Stimulated activated CD8-positive, alpha-beta memory T cell treated with anti-CD3 and anti-CD28 coated beads, Interleukin-2, amount 100 ng/mL, for 1 hour (primary cell): ENCODE results near the gene ECE1.
"Not testable (repeated sequence)": the region's sequence is repeated elsewhere in the genome, so short reads cannot be mapped to it uniquely, and the experiment has no call there.

ENCODE experiments used
- DNase-seq, 2 donors: peaks; one replicate each; pipeline ENCODE4 v3.0.0-alpha.2; 2020; ENCODE audit warnings: low read depth in 2 of 2

Gene ECE1

DNA sequence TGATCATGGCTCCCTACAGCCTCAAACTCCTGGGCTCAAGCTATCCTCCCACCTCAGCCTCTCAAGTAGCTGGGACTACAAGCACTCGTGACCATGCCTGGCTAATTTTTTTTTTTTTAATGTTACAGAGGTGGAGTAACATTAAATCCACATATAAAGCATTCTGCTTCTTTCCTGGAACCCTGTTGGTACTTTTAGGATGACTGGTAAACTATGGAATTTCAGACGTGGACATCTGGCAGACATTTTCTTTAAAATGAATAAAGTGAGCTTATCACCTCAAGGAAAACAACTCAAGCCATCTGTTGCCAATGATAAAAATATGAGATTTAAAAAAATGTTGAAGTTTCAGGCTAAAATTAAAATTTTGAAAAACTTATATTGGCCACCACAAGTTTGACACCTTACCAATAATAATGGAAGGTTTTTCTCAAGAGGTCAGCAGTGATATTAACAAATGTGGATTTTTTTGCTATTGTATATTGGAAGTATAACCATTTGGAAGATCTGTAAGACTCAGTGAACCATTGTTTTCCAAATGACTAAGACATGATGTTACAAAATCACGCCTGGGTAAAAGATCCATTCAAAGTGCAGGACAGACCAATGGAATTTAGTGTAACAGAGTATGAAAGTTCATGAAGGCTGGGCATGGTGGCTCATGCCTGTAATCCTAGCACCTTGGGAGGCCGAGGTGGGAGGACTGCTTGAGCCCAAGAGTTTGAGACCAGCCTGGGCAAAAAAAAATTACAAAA lies 60.8 kb downstream of the ECE1 start:
- DNase-seq, result no peak

- DNase-seq, result not testable (repeated sequence)
These were observed 62.0 kb downstream of the ECE1 start for GRCh38 chr1:21228224-21228623.

GRCh38 chr1:21225065-21225464 lies 65.2 kb downstream of the ECE1 start:
- no peak for DNase-seq

- DNase-seq, result no peak
These were observed 69.4 kb downstream of the ECE1 start for GRCh38 chr1:21220815-21221214.

- no peak for DNase-seq
These were observed 70.6 kb downstream of the ECE1 start for GRCh38 chr1:21219674-21220073.

GRCh38 chr1:21217812-21218596 lies 72.3 kb downstream of the ECE1 start:
- no peak for DNase-seq

- peak; percentile 14 to 50 for DNase-seq
These were observed 73.1 kb downstream of the ECE1 start for GRCh38 chr1:21216835-21217811.

DNA sequence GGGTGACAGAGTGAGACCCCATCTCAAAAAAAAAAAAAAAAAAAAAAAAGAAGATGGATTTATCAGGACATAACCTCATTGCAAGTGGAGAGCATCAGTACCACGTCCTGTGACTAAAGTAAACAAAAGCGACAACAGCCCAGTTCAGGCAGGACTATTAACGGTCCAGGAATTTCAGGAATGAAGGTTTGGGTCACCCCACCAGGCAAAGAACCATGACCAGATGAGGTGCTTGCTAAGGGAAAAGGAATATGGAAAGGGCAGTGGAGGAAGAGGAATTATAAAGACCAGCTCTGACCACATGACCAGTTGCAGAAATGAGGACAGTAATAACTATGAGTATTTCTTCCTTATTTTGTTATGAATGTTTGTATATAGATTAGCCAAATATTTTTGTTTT lies 78.1 kb downstream of the ECE1 start:
- DNase-seq, result no peak

- not testable (repeated sequence) for DNase-seq
These were observed 82.0 kb downstream of the ECE1 start for GRCh38 chr1:21208137-21208700.

DNA sequence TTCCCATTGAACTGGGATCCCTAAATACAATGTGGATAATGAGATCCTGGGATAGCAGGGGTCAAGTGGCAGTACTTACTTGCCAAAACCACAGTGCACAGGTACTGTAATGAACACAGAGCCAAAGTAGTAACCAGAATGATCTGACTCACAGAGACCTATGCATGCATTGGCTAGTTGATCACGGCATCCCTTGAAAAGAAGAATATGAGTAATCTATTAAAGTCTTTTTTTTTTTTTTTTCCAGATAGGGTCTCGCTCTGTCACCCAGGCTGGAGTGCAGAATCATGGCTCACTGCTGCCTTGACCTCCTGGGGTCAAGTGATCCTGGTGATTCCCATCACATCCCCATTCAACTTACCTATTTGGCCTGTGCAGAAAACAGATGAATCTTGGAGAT lies 84.1 kb downstream of the ECE1 start:
- DNase-seq, result no peak

DNA sequence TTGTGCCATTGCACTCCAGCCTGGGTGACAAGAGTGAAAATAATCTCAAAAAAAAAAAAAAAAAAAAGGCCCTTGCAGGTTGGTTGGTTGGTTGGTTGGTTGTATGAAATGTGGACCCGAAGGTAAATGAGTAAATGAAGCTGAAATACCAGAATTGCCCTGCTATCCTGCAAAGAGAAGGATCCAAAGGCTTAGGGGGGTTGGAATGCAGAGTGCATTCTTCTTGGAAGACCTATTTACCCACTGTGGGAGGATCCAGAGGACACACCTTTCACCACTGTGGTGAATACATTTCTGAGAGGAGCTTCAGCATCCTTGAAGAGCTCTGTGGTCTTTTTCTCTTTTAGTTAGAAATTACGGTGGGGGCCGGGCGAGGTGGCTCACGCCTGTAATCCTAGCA lies 84.8 kb downstream of the ECE1 start:
- DNase-seq, result no peak

DNA sequence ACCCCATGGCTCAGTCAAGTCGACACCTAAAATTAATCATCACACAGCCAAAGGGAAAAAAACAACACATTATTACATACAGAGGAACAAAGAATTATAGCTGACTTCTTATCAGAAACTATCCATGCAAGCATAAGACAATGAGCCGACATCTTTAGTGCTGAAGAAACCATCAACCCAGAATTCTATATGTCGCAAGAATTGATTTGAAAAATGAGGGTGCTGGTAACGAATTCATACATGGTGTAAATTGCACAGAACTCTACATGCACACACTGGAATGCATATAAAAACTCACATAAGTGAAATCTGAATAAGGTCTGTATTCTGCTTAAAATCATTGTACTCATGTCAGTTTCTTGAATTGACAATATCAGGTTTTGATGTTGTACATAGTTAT lies 88.6 kb downstream of the ECE1 start:
- DNase-seq, result no peak

DNA sequence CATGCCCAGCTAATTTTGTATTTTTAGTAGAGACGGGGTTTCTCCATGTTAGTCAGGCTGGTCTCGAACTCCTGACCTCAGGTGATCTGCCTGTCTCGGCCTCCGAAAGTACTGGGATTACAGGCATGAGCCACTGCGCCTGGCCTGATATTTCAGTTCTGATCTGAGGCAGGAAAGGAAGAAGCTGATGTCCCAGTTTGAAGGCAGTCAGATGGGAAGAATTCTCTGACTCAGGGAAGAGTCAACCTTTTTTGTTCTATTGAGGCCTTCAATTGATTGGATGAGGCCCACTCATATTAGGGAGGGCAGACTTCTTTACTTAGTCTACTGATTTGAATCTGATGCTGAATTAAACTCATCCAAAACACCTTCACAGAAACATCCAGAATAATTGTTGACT lies 89.0 kb downstream of the ECE1 start:
- not testable (repeated sequence) for DNase-seq

DNA sequence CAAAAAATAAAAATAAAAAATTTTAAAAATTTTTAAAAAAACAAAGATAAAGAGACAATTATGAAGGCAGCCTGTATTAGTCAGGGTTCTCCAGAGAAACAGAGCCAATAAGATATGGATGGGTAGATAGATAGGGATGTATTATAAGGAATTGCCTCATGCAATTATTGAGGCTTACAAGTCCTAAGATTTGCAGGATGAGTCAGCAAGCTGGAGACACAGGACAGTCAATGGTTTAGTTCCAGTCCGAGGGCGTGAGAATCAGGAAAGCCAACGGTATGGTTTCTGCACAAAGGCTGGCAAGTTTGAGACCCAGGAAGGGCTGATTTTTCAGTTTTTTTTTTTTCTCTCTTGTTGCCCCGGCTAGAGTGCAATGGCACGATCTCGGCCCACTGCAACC lies 89.5 kb downstream of the ECE1 start:
- DNase-seq, result no peak

DNA sequence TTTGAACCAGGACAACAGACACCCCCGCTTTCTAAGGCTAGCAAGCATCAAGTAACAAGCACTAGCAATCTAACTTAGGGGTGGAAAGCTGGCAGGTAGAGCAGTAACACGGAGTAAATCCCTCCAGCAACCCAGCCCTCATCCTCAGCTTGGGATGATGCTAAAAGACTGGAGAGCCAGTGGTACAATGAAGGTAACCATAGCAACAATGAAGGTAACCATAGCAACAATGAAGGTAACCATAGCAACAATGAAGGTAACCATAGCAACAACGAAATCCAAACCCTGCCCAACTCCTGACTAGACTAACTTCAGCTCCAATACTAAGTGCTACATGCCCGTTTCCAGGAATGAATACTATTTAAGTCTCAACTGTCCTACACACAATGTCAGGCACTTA lies 91.3 kb downstream of the ECE1 start:
- DNase-seq, result no peak

- no peak for DNase-seq
These were observed 97.4 kb downstream of the ECE1 start for GRCh38 chr1:21192871-21193270.

- no peak for DNase-seq
These were observed 98.0 kb downstream of the ECE1 start for GRCh38 chr1:21192284-21192683.

DNA sequence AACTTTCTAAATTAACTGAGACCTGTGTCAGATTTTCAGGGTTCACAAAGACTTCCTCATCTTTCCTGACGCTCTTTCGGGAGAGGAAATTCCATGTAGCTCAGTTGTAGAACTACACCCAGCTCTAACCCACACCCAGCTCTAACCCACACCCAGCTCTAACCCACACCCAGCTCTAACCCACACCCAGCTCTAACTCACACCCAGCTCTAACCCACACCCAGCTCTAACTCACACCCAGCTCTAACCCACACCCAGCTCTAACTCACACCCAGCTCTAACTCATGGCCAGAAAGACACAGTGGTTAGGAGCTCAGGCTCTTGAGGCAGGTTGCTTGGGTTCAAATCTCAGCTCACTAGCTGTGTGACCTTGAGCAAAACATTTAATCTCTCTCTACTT lies 99.5 kb downstream of the ECE1 start:
- DNase-seq, result not testable (repeated sequence)

- no peak for DNase-seq
These were observed 100.3 kb downstream of the ECE1 start for GRCh38 chr1:21189906-21190500.

- DNase-seq, result no peak
These were observed 100.8 kb downstream of the ECE1 start for GRCh38 chr1:21189421-21189820.

DNA sequence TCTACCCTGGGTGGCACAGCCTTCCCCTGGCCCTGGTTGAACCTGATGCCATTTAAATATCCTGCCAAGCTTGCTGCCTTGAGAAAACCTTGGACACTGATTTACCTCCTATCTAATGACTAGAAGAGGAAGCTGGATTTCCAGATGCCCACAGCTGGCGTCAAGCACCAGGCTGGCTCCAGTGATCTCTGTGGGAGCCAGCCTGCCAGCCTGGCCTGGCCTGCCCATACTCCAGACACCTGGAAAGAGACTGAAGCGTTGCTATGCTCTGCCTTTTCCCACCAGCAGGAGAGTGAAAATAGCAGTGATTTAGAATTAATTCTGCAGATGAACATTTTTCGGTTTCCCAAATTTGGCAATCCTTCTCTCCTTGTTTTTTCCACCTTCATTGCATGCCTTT lies 102.0 kb downstream of the ECE1 start:
- DNase-seq, result no peak
